ENCODE results near the gene AGAP3.

AGAP3 gene

GRCh38 chr7:151057989-151058780, 28.1 kb upstream of the AGAP3 start:
- DNase-seq, result peak; percentile 99

GRCh38 chr7:151058781-151059366, 27.4 kb upstream of the AGAP3 start:
- DNase-seq, result no peak

- DNase-seq, result peak; percentile 40
These were observed 26.7 kb upstream of the AGAP3 start, which contains the start of gene SLC4A2 for GRCh38 chr7:151059367-151060112. Gene SLC4A2 (plus strand): TSS chr7:151059589. CDS start chr7:151061988, 2,399 bp downstream.

GRCh38 chr7:151060113-151060415, 26.2 kb upstream of the AGAP3 start:
- no peak for DNase-seq

- no peak for DNase-seq
These were observed 25.7 kb upstream of the AGAP3 start for GRCh38 chr7:151060416-151061212.

GRCh38 chr7:151061213-151062110, 24.8 kb upstream of the AGAP3 start:
- DNase-seq, result no peak

- DNase-seq, result no peak
These were observed 24.2 kb upstream of the AGAP3 start for GRCh38 chr7:151062111-151062398.

- DNase-seq, result no peak
These were observed 23.7 kb upstream of the AGAP3 start for GRCh38 chr7:151062399-151063211.

- DNase-seq, result no peak
These were observed 23.1 kb upstream of the AGAP3 start for GRCh38 chr7:151063212-151063561.

- no peak for DNase-seq
These were observed 21.8 kb upstream of the AGAP3 start for GRCh38 chr7:151064454-151064853.

- no peak for DNase-seq
These were observed 21.3 kb upstream of the AGAP3 start for GRCh38 chr7:151064993-151065392.

GRCh38 chr7:151065516-151065915, 20.8 kb upstream of the AGAP3 start:
- DNase-seq, result no peak

- no peak for DNase-seq
These were observed 19.9 kb upstream of the AGAP3 start for GRCh38 chr7:151066273-151066974.

- no peak for DNase-seq
These were observed 18.1 kb upstream of the AGAP3 start for GRCh38 chr7:151068069-151068773.

- DNase-seq, result no peak
These were observed 16.3 kb upstream of the AGAP3 start for GRCh38 chr7:151069841-151070573.

GRCh38 chr7:151070574-151070960, 15.7 kb upstream of the AGAP3 start:
- DNase-seq, result no peak

GRCh38 chr7:151071032-151071866, 15.0 kb upstream of the AGAP3 start:
- DNase-seq, result no peak

GRCh38 chr7:151073990-151074389, 12.3 kb upstream of the AGAP3 start:
- no peak for DNase-seq

Measured in GF-D8 (cell line).